Upper lobe of left lung (tissue), 4 donors: Measurements from ENCODE around the gene MGST3.

ENCODE experiments used
- CTCF ChIP-seq, 6 experiments: fragments of 450-650 bp in 4 of 6; fragments of 200-600 bp in 2 of 6; sonication (generic) in 2 of 6; IDR thresholded peaks; one replicate each; pipeline ENCODE4 v1.5.1; 2016 to 2019; ENCODE audit warnings: antibody characterized with exemption in 6 of 6
- EP300 ChIP-seq, 4 donors: sonication (generic); formaldehyde crosslinking; IDR thresholded peaks; one replicate each; pipeline ENCODE4 v1.5.1; 2017; ENCODE audit warnings: antibody characterized with exemption in 4 of 4, control low read depth in 2 of 4
- POLR2A ChIP-seq, 4 donors: fragments of 450-650 bp; IDR thresholded peaks; one replicate each; pipeline ENCODE4 v1.5.1; 2016 to 2017; ENCODE audit warnings: antibody characterized with exemption in 4 of 4, mild to moderate bottlenecking in 2 of 4
- POLR2AphosphoS5 ChIP-seq, 2 donors: sonication (generic); formaldehyde crosslinking; IDR thresholded peaks; one replicate each; pipeline ENCODE4 v1.5.1; 2017; ENCODE audit warnings: antibody characterized with exemption in 2 of 2

DNA sequence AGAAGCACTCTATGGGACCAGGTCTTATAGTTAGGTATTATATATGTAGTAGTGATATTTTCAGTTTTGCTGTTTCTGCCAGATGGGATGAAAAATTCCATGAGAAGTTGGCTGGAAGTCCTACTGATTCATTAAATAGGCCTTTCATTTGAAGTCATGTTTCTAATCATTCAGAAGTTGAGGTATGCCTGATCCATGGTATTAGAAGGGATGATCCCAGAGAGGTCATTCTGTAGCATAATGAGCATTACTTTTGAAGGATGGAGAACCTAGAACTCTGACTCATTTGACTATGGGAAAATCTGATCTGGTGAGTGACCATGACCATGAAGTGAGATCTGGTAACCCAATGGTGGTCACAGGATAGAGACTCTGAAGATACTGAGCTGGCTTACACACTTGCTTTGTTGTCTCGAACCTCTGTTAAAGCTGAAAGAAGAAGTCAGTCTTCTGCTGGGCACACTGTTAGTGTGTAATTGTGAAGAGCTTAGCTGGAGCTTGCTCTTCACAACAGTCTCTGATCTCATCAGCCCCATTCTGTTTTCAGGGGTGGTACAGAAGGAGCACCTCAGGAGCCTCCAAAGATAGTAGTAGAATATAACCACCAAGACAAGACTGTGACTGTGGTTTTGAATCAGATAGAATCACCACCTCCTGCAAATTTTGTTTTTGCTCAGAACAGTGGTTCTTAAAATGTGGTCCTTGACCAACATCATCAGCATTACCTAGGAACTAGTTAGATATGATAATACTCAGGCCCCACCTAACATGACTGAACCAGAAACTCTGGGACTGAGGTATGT, 9.0 kb downstream of the MGST3 start:
- TF ChIP-seq CTCF (IDR thresholded peaks at IDR 0.05): no peak
- no peak for TF ChIP-seq POLR2A (IDR thresholded peaks at IDR 0.05)
- no peak for TF ChIP-seq EP300 (IDR thresholded peaks at IDR 0.05)
- no peak for TF ChIP-seq POLR2AphosphoS5 (IDR thresholded peaks at IDR 0.05)
